AG08395 (cell line): ENCODE measurements around the gene NGF.
A peak's percentile ranks its signal among the peaks of the same experiment; 100 is the strongest.

Source experiments
- DNase-seq: peaks from one replicate; pipeline ENCODE4 v3.0.0; 2012; ENCODE audit warnings: mixed read lengths, low spot score

Gene NGF

GRCh38 chr1:115336741-115337140 is 1.3 kb downstream of the NGF start:
- peak; percentile 40 for DNase-seq

DNA sequence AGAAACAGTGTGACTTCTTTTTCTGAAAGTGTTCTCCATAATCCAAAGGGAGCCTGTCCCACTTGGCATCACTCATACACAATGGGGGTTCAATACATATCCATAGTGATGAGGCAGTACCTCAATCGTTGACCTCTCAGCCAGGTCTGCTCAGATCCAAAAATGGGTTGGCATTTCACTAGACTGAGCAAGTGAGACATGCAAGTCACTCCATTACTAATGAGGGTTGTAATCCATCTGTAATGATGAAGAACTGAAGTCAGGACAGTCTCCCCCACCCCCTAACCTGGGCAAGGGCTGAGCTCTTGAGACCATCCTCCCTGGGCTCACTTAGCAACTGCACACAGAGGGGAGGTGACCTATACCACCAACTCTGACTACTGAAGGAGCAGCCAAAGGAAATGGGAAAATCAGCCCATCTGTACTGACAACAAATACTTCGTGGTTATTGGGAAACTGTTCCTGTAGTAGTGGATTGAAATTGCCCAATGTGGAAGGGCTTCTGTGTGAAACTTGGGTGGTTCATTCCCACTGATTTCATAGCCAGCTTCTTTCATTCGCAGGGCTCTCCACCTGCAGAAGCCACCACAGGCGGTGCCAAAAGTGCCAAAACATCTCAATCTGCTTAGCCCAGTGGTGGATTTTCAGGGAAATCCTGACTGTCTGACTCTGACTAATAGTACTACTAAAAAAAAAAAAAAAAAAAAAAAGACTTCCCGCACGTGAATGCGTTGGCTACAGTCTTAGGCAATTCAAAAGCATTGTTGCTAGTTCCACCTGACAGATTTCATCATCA is 5.0 kb downstream of the NGF start:
- DNase-seq, result peak; percentile 65

- DNase-seq, result no peak
Observed at GRCh38 chr1:115331558-115332331, 6.3 kb downstream of the NGF start.

- DNase-seq, result peak; percentile 80
Observed at GRCh38 chr1:115330480-115331013, 7.5 kb downstream of the NGF start.

DNA sequence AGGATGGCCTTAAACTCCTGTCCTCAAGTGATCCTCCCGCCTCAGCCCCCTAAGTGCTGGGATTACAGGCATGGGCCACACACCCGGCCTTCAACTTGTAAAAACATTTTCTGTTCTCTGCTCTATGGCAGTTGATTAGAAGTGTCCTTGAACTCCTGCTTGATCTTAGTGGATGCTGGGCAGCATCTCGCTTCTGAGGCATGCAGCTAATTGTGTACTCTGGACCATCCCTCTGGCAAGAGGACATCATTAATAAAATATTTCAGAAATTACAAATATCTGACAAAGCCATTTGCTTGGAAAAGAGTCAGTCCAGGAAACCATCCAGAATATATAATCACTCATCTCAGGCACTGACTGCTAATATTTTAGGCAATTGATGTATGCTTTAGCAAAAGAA is 8.1 kb downstream of the NGF start:
- peak; percentile 48 for DNase-seq

- no peak for DNase-seq
Observed at GRCh38 chr1:115327270-115327669, 10.8 kb downstream of the NGF start.

GRCh38 chr1:115326419-115326818 is 11.6 kb downstream of the NGF start:
- no peak for DNase-seq

DNA sequence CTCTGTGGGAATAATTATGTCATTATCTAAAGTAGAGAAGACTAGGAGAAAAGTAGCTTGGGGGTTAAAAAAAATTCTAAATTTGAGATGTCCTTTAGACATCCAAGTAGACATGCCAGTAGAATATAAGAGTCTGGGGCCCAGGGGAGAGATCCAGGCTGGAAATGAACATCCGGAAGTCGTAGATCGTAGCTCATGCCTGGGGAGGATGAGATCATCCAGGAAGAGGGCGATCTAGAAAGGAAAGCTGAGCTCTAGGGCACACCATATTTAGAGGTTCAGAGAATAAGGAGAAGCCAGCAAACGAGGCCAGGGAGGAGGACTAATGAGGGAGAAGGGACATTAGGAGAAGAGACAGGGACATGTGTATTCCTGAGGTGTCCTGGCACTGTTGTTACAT is 12.2 kb downstream of the NGF start:
- no peak for DNase-seq

DNA sequence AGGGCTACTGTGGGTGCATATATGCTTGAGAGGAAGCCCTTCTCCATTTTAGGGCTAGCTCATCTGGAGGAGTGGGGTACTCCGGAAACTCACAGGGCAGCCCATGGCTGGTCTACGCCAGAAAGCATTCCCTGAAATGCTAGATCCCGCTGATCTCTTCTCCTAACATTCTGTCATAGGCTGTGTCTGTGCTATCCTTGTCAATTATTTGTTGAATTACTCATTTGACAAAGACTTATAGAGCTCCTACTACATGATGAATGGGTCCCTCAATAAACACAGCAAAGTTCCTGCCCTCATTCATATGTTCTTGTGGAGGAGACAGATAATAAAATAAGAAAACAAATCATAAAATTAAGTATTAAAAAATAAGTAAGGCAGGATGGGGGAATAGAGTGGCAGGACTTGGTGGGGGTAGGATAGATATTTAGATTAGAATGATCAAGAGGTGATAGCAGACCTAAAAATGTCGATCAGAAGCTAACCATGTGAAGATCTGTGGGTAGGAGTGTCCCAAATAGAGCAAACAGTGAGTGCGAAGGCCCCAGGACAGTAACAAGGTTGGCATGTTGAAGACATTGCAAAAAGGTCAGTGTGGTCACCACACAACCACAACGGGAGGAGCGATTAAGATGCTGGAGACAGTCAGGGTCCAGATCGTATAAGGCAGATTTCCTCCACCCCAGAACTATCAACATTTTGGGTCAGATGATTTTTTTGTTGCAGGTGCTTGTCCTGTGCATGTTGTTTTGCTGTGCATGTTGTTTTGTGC is 13.2 kb downstream of the NGF start:
- no peak for DNase-seq

GRCh38 chr1:115323366-115324004 is 14.6 kb downstream of the NGF start:
- DNase-seq, result no peak

DNA sequence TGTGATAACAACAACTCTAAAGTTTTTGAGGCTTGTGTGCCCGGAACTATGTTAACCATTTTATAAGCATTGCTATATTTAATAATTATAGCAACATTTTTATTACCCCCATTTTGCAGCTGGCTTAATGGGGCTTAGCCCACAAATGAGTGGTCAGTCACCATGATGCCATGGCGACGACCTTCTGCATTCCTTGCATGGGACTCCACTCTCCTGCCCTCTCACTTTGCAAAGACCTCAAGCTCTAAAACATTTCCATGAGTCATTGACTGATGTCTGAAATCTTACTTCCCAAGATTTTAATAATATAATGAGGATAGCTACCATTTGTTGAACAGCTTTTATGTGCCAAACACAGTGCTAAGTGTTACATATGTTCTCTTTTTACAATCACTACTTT is 15.4 kb downstream of the NGF start:
- peak; percentile 43 for DNase-seq

DNA sequence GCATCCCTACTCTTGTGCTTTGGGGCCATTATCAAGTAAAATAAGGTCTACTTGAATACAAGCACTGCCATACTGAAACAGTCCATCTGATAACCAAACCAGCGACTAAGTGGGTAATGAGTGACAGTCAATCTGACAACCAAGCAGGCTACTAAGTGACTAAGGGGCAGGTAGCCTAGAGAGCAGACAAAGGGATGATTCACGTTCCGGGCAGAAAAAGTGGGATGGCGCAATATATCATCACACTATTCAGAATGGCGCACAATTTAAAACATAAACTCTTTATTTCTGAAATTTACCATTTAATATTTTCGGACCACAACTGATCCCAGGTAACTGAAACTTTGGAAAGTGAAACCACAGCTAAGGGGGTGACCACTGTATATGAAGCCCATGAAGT is 17.7 kb downstream of the NGF start:
- no peak for DNase-seq

- DNase-seq, result no peak
Observed at GRCh38 chr1:115319706-115320105, 18.3 kb downstream of the NGF start.

DNA sequence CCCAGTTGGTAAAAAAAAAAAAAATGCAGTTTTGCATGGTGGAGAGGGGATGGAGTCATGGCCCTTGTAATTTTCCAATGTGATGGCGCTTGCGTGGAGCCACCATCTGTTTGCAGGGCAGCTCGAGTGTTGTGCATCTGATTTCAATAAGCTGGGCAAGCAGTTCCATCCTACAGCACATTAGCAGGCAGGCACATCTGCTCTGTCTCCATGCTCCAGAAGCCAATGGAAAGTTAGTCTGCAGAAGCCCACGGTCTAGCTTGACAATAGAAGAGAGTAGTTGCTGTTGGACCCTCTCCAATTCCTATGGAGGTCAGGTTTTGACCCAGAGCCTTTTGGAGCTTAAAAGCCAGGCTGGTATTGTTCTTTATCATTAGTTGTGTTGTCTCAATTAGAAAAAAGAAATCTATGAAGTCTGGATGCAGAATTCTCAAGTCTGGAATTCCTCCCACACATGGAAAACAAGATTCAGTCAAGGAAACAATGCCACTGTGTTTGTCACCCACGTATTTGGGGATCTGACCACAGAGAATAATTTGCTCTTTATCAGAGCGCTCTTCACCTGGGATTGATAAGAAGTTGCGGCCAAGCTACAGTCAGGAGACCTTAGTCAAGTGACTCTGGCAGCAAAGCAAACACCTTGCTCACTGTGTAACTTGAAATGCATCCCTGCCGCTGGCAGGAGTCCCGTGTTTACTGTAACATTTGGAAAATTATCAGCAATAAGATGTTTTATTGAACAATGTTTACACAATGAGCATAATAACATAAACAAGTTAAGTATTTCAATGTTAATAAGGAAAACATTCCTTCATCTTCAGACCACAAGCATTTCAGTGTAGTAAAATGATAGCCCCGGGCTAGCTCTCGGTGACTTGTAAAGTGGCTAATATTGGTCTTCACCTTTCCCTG is 20.7 kb downstream of the NGF start:
- DNase-seq, result no peak

- DNase-seq, result peak; percentile 53
Observed at GRCh38 chr1:115314765-115315164, 23.3 kb downstream of the NGF start.

DNA sequence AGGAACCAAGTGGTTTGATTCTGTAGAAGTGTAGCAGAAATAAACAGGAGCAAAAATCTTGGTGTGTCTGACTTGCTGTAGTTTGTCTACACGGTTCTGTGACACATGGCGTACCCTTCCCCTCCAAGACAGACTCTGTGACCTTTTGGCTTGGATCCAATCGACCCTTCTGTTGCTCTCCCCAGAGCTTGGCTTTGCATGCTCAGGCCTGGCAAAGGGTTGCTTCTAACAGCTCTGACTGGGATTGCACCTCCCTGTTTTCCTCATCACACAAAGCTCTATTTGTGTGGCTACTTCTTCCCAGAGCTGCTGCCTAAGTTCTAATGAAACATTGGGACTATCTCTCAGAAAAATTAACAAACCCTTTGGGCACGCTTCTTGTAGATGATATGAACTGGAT is 24.0 kb downstream of the NGF start:
- DNase-seq, result no peak

- DNase-seq, result no peak
Observed at GRCh38 chr1:115313182-115313581, 24.9 kb downstream of the NGF start.

DNA sequence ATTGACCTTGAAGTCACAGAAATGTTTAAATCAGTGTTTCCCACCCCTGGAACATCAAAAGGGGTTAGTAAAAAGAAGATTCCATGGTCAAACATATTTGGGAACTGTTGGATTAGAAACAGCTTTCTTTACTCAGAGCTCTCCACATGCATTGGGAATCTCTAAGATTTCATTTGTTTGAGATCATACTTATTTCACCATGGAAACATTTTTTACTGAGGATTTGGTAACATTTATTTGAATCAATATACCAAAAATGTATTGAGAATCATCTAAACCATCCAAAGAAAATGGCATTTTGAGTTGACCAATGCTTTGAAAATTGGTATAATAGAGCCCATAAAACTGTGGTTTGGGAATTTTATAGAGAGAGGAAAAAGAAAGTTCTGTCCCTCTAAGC is 25.3 kb downstream of the NGF start:
- DNase-seq, result no peak

GRCh38 chr1:115311474-115311989 is 26.5 kb downstream of the NGF start:
- no peak for DNase-seq

DNA sequence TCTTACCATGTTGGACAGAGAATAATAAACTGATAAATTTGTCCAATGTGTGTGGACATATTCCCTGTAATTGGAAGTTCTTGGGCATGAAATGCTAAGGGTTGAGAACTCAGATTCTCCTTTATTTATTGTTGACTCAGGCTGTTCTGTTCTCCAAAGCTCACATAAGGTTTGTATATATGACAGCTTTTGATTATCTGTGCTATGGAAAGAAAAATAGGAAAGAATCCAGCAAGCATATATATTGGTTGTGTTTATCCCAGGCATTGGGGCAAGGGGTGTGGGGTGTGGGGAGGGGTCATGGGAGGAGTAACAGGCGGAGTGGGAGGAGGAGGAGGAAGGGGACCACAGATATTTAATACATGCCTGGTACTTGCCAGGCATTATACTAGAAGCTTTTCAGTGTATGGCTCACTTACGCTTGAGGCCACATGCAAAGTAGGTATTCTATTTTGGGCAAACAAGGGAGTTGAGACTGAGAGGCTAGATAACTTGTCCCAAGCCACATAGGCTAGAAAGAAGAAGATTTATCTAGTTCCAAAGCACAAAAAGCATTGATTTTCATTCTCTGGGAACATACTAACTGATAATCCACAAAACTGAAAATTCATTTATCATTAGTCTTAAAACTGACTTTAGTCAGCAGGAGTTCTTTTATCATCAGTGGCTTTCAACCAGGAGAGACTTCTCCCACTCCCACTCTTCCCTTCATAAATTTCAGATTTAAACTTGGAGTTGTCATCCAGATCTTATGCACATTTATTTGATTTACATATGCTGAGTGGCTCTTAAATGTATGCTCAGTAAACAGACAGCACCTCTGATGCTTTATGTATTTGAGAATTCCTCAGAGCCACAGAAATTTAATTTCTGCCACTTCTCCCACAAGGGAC is 27.2 kb downstream of the NGF start:
- no peak for DNase-seq
